RWPE2 (cell line): ENCODE measurements around the gene IL25.

Experiments used
- ATAC-seq: fragments of 200-7000 bp; cut with Tn5 transposase; 3 replicates; pipeline ENCODE4 v1.9.1; 2021; ENCODE audit warnings: low read depth
- DNase-seq: peaks from one replicate; pipeline ENCODE4 v3.0.0-alpha.2; 2020; ENCODE audit warnings: low spot score
- H3K27ac ChIP-seq: fragments of 450-650 bp; 2 replicates; pipeline ENCODE4 v1.5.1; 2017; ENCODE audit warnings: mild to moderate bottlenecking; ENCODE audit not compliant: poor library complexity, severe bottlenecking
- H3K27me3 ChIP-seq: fragments of 250-450 bp; sonication (Bioruptor Pico); 2 replicates; pipeline ENCODE4 v1.5.1; 2021; ENCODE audit warnings: mild to moderate bottlenecking, moderate library complexity; ENCODE audit not compliant: insufficient read depth, poor library complexity, severe bottlenecking
- H3K36me3 ChIP-seq: fragments of 250-450 bp; sonication (Bioruptor Pico); 2 replicates; pipeline ENCODE4 v1.5.1; 2020; ENCODE audit warnings: low read depth, mild to moderate bottlenecking, moderate library complexity
- H3K4me1 ChIP-seq: fragments of 250-450 bp; sonication (Bioruptor Pico); 2 replicates; pipeline ENCODE4 v1.5.1; 2021; ENCODE audit warnings: mild to moderate bottlenecking, moderate library complexity; ENCODE audit not compliant: insufficient read depth, poor library complexity, severe bottlenecking
- H3K4me3 ChIP-seq: fragments of 250-450 bp; sonication (Bioruptor Pico); 2 replicates; pipeline ENCODE4 v1.5.1; 2021; ENCODE audit warnings: mild to moderate bottlenecking, moderate library complexity; ENCODE audit not compliant: severe bottlenecking
- H3K9me3 ChIP-seq: fragments of 250-450 bp; sonication (Bioruptor Pico); 2 replicates; pipeline ENCODE4 v1.5.1; 2021; ENCODE audit warnings: mild to moderate bottlenecking, moderate library complexity; ENCODE audit not compliant: severe bottlenecking
- CTCF ChIP-seq: fragments of 450-650 bp; IDR thresholded peaks from one replicate; pipeline ENCODE4 v1.5.1; 2017; ENCODE audit warnings: mild to moderate bottlenecking, moderate library complexity; ENCODE audit not compliant: poor library complexity, severe bottlenecking

Gene IL25

GRCh38 chr14:23401291-23401690 lies 28.7 kb downstream of the IL25 start:
- DNase-seq = no peak
- no peak for TF ChIP-seq CTCF
- Histone ChIP-seq H3K27me3 (no peaks in the 10 kb centered on the region), H3K36me3 (no peaks in the 10 kb centered on the region), H3K27ac (no peak overlapping the region), H3K4me1 (no peaks in the 10 kb centered on the region), H3K9me3 (no peaks in the 10 kb centered on the region), H3K4me3 (no peak overlapping the region)
- no peak for ATAC-seq

- no peak for TF ChIP-seq CTCF
- DNase-seq = no peak
- Histone ChIP-seq H3K9me3 (no peaks in the 10 kb centered on the region), H3K36me3 (no peaks in the 10 kb centered on the region), H3K27me3 (no peaks in the 10 kb centered on the region), H3K4me3 (no peak overlapping the region), H3K4me1 (no peaks in the 10 kb centered on the region), H3K27ac (no peak overlapping the region)
- no peak for ATAC-seq
Observed at GRCh38 chr14:23402296-23403138, 29.9 kb downstream of the IL25 start.

- H3K9me3 ChIP-seq = no peaks in the 10 kb centered on the region
- H3K27ac ChIP-seq = no peak overlapping the region
- ATAC-seq (no peak), DNase-seq (no peak)
- H3K4me1 ChIP-seq = no peaks in the 10 kb centered on the region
- no peaks in the 10 kb centered on the region for H3K27me3 ChIP-seq
- H3K36me3 ChIP-seq = no peaks in the 10 kb centered on the region
- H3K4me3 ChIP-seq = no peak overlapping the region
- no peak for TF ChIP-seq CTCF
Observed at GRCh38 chr14:23403139-23403438, 30.5 kb downstream of the IL25 start.

GRCh38 chr14:23403908-23404307 lies 31.3 kb downstream of the IL25 start:
- H3K4me3 ChIP-seq = no peak overlapping the region
- no peak for TF ChIP-seq CTCF
- no peaks in the 10 kb centered on the region for H3K9me3 ChIP-seq
- H3K36me3 ChIP-seq = no peaks in the 10 kb centered on the region
- ATAC-seq (no peak), DNase-seq (no peak)
- H3K27ac ChIP-seq = no peak overlapping the region
- no peaks in the 10 kb centered on the region for H3K4me1 ChIP-seq
- no peaks in the 10 kb centered on the region for H3K27me3 ChIP-seq

- Histone ChIP-seq H3K4me1 (no peaks in the 10 kb centered on the region), H3K27ac (no peak overlapping the region), H3K4me3 (no peak overlapping the region), H3K36me3 (no peaks in the 10 kb centered on the region), H3K9me3 (no peaks in the 10 kb centered on the region), H3K27me3 (no peaks in the 10 kb centered on the region)
- no peak for TF ChIP-seq CTCF
- ATAC-seq (no peak), DNase-seq (no peak)
Observed at GRCh38 chr14:23404331-23404900, 31.8 kb downstream of the IL25 start.
